DOHH2 (cell line): ENCODE results near the gene SLC25A1.

Experiments used
- H3F3A ChIP-seq: fragments of 200-600 bp; sonication (generic), shearing (Covaris generic); 2 replicates; pipeline ENCODE4 v1.6.0; 2016; ENCODE audit warnings: antibody characterized with exemption, mild to moderate bottlenecking; ENCODE audit not compliant: control insufficient read depth, insufficient read depth
- H3K27ac ChIP-seq: fragments of 200-600 bp; sonication (generic); 2 replicates; pipeline ENCODE4 v1.5.1; 2014; ENCODE audit warnings: low read depth, mild to moderate bottlenecking, low read length, moderate library complexity
- H3K27me3 ChIP-seq: fragments of 200-600 bp; sonication (generic); 2 replicates; pipeline ENCODE4 v1.6.1; 2014; ENCODE audit warnings: mild to moderate bottlenecking, low read length, mixed read lengths; ENCODE audit not compliant: control insufficient read depth
- H3K36me3 ChIP-seq: fragments of 200-600 bp; sonication (generic); 2 replicates; pipeline ENCODE4 v1.6.1; 2014; ENCODE audit warnings: mild to moderate bottlenecking, low read length, moderate library complexity, mixed read lengths; ENCODE audit not compliant: control insufficient read depth
- H3K4me1 ChIP-seq: fragments of 200-600 bp; sonication (generic); 2 replicates; pipeline ENCODE4 v1.6.1; 2014; ENCODE audit warnings: mild to moderate bottlenecking, low read length, mixed read lengths; ENCODE audit not compliant: control insufficient read depth
- H3K4me2 ChIP-seq: fragments of 200-600 bp; sonication (generic); 2 replicates; pipeline ENCODE4 v1.6.0; 2014; ENCODE audit warnings: mild to moderate bottlenecking, low read length, moderate library complexity
- H3K4me3 ChIP-seq: fragments of 200-600 bp; sonication (generic); 2 replicates; pipeline ENCODE4 v1.5.1; 2014; ENCODE audit warnings: mild to moderate bottlenecking, low read length, mixed read lengths
- H3K79me2 ChIP-seq: fragments of 200-600 bp; sonication (generic); 2 replicates; pipeline ENCODE4 v1.6.1; 2014; ENCODE audit warnings: mild to moderate bottlenecking, low read length, mixed read lengths; ENCODE audit not compliant: control insufficient read depth
- H3K9me2 ChIP-seq: fragments of 200-600 bp; sonication (generic); replicated peaks from 2 replicates; pipeline ENCODE4 v1.6.1; 2014; ENCODE audit warnings: mild to moderate bottlenecking, low read length, mixed read lengths; ENCODE audit not compliant: control insufficient read depth
- H3K9me3 ChIP-seq: fragments of 200-600 bp; sonication (generic); 2 replicates; pipeline ENCODE4 v1.6.1; 2014; ENCODE audit warnings: antibody characterized with exemption, low read length, mixed read lengths; ENCODE audit not compliant: control insufficient read depth, insufficient read depth
- H4K20me1 ChIP-seq: fragments of 200-600 bp; sonication (generic); 2 replicates; pipeline ENCODE4 v1.6.0; 2014; ENCODE audit warnings: low read depth, mild to moderate bottlenecking, antibody characterized with exemption, low read length, moderate library complexity; ENCODE audit not compliant: control insufficient read depth, insufficient read depth
- CTCF ChIP-seq: fragments of 200-600 bp; sonication (generic); IDR thresholded peaks from one replicate; pipeline ENCODE4 v1.5.1; 2014; ENCODE audit warnings: antibody characterized with exemption, mild to moderate bottlenecking, low read depth, low read length; ENCODE audit not compliant: poor library complexity, severe bottlenecking
- EZH2phosphoT487 ChIP-seq: fragments of 200-600 bp; sonication (generic); IDR thresholded peaks from 2 replicates; pipeline ENCODE4 v1.6.1; 2017; ENCODE audit warnings: borderline replicate concordance, mild to moderate bottlenecking, antibody characterized with exemption, low read length, moderate library complexity, mixed read lengths

The SLC25A1 gene

DNA sequence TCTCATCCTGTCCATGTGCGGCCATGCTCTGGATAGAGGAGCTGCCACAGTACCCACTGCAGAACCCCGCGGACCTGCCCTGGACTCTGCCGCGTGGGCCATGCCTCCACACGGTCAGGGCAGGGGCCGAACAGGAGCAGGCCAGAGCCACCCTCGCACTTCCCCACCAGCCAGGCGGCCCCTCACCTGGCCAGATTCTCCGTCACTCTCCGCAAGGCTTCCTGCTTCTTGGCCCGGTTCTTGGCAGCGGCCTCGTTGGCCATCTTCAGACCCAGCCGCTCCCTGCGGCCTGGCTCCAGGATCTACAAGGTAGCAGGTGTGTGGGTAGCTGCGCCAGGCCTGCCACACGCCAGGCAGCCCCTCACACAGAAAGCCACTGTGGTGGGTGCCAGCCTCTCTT is 43.7 kb downstream of the SLC25A1 start:
- peaks cover 55% of the 10 kb centered on the region for H3K36me3 ChIP-seq

DNA sequence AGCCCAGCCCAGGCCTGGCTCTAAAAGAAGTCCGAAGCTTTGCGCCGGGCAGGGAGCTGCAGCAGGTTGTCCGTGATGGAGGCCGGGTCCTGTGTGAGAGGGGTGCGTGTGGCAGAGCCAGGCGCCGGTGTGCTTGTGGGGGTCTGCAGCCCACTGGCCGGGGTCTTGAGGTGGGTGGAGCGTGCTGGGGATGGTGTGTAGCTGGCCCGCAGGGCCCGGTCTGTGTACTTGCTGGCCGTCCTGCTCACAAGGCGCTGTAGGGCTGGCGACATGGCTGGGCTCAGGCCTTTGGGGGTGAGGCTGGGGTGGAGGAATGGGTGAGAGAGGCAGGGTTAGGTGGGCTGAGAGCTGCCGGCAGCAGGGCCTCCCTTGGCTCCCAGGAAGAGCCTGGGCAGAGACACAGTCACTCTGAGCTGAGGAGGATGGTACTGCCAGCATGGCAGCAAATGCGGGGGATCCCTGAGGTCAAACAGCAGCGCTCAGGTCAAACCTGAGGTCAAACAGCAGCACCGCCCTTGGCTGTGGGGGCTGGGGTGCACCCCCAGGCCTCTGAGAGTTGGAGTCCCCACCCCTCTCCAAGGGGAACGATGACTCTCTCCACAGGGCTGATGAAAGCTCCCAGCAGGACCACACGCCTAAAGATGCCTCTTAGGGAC is 44.2 kb downstream of the SLC25A1 start:
- TF ChIP-seq EZH2phosphoT487: no peak
- no peak for TF ChIP-seq CTCF
- Histone ChIP-seq H3K4me1 (no peaks in the 10 kb centered on the region), H3K9me2 (no peaks in the 10 kb centered on the region), H3F3A (no peaks in the 10 kb centered on the region), H3K79me2 (no peaks in the 10 kb centered on the region), H3K4me3 (no peak overlapping the region), H3K36me3 (peaks cover 50% of the 10 kb centered on the region), H4K20me1 (no peaks in the 10 kb centered on the region), H3K4me2 (no peak overlapping the region), H3K27me3 (no peaks in the 10 kb centered on the region), H3K27ac (no peak overlapping the region), H3K9me3 (no peaks in the 10 kb centered on the region)

More for the DNA sequence above, 43.7 kb downstream of the SLC25A1 start:
- no peaks in the 10 kb centered on the region for H3K27me3 ChIP-seq
- H3K4me1 ChIP-seq: no peaks in the 10 kb centered on the region
- H3K9me3 ChIP-seq: no peaks in the 10 kb centered on the region
- no peaks in the 10 kb centered on the region for H3K9me2 ChIP-seq
- H4K20me1 ChIP-seq: no peaks in the 10 kb centered on the region
- H3K79me2 ChIP-seq: no peaks in the 10 kb centered on the region
- no peak overlapping the region for H3K27ac ChIP-seq
- no peak overlapping the region for H3K4me2 ChIP-seq
- no peak for TF ChIP-seq CTCF
- TF ChIP-seq EZH2phosphoT487: no peak
- no peak overlapping the region for H3K4me3 ChIP-seq
- H3F3A ChIP-seq: no peaks in the 10 kb centered on the region

DNA sequence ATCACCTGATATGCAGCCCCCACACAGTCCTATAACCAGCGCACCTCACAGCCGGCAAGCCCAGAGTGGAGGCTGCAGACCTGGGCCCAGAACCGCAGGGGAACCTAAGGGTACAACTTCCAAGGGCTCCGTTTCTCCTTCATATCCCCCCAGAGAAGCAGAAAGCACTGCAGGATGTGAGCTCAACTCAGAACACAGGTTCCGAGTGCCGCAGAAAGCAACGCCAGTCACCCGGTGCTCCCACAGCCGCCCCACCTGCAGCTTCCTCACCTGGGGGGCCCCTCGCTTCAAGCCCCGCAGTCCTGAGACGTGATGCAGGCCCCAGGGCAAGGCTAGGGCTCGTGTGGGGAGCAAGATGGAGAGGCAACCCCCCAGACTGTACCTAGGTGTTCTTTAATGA is 45.0 kb downstream of the SLC25A1 start:
- Histone ChIP-seq H3K36me3 (peaks cover 42% of the 10 kb centered on the region), H3K4me2 (no peak overlapping the region), H3K9me3 (no peaks in the 10 kb centered on the region), H3K79me2 (no peaks in the 10 kb centered on the region), H3K4me3 (no peak overlapping the region), H3K9me2 (no peaks in the 10 kb centered on the region), H3K4me1 (no peaks in the 10 kb centered on the region), H4K20me1 (no peaks in the 10 kb centered on the region), H3F3A (no peaks in the 10 kb centered on the region), H3K27me3 (no peaks in the 10 kb centered on the region), H3K27ac (no peak overlapping the region)
- TF ChIP-seq CTCF (no peak), EZH2phosphoT487 (no peak)
